Smooth muscle cell (in vitro differentiated cells): ENCODE measurements around the gene ANGPTL8. TPM values are rescaled to one million over a fixed set of nuclear protein-coding genes. Genes with fewer than 3 reads are reported as not detected.

Source experiments
- DNase-seq: peaks from one replicate; lab custom pipeline; 2025; ENCODE audit not compliant: unreplicated experiment; lab: John Stamatoyannopoulos, UW
- H2AFZ ChIP-seq: fragments of 200-600 bp; sonication (generic); 2 replicates; pipeline ENCODE4 v1.6.0; 2016; ENCODE audit warnings: antibody characterized with exemption, low read depth, mild to moderate bottlenecking
- H3F3A ChIP-seq: fragments of 200-600 bp; sonication (generic); 2 replicates; pipeline ENCODE4 v1.6.0; 2017; ENCODE audit warnings: antibody characterized with exemption, low read depth
- H3K27ac ChIP-seq: fragments of 200-600 bp; sonication (generic); 2 replicates; pipeline ENCODE4 v1.5.1; 2016; ENCODE audit warnings: low read depth, mild to moderate bottlenecking
- H3K27me3 ChIP-seq: fragments of 200-600 bp; sonication (generic); 2 replicates; pipeline ENCODE4 v1.6.1; 2016; ENCODE audit warnings: low read depth, mild to moderate bottlenecking
- H3K36me3 ChIP-seq: fragments of 200-600 bp; sonication (generic); 2 replicates; pipeline ENCODE4 v1.5.1; 2016; ENCODE audit warnings: low read depth
- H3K4me1 ChIP-seq: fragments of 200-600 bp; sonication (generic); 2 replicates; pipeline ENCODE4 v1.5.1; 2016; ENCODE audit warnings: low read depth
- H3K4me2 ChIP-seq: fragments of 200-600 bp; sonication (generic); 2 replicates; pipeline ENCODE4 v1.6.0; 2016; ENCODE audit warnings: mild to moderate bottlenecking
- H3K4me3 ChIP-seq: fragments of 200-600 bp; sonication (generic); 2 replicates; pipeline ENCODE4 v1.5.1; 2016; ENCODE audit warnings: mild to moderate bottlenecking
- H3K79me2 ChIP-seq: fragments of 200-600 bp; sonication (generic); 2 replicates; pipeline ENCODE4 v1.6.0; 2016; ENCODE audit warnings: low read depth, mild to moderate bottlenecking
- H3K9ac ChIP-seq: fragments of 200-600 bp; sonication (generic); 2 replicates; pipeline ENCODE4 v1.6.0; 2016; ENCODE audit warnings: low read depth
- H3K9me3 ChIP-seq: fragments of 200-600 bp; sonication (generic); replicated peaks from 2 replicates; pipeline ENCODE4 v1.5.1; 2016; ENCODE audit warnings: low read depth
- H4K20me1 ChIP-seq: fragments of 200-600 bp; sonication (generic); 2 replicates; pipeline ENCODE4 v1.6.0; 2016; ENCODE audit warnings: low read depth
- WGBS: methylation state at CpG from one replicate; pipeline ENCODE4 v1.1.7; 2016; ENCODE audit warnings: low lambda C conversion rate; 5-methylcytosine and 5-hydroxymethylcytosine counted together
- polyA plus RNA-seq: library from polyadenylated mRNA; unstranded; fragments of >200 nt; fragmentation: Nextera tagmentation; extraction: Ambion mirVana; gene quantifications from 2 replicates; pipeline ENCODE4 v1.2.1, GENCODE V29; 2016
- total RNA-seq: library from RNA; depleted of rRNA; stranded (reverse); fragments of >200 nt; gene quantifications from 2 replicates; pipeline ENCODE4 v1.2.3, GENCODE V29; 2014
- TF ChIP-seq, protein P1 (sequence below): fragments of 200-600 bp; sonication (generic); IDR thresholded peaks from 2 replicates; pipeline ENCODE4 v1.5.1; 2017; ENCODE audit warnings: borderline replicate concordance, mild to moderate bottlenecking, antibody characterized with exemption; ENCODE audit not compliant: insufficient read depth, poor library complexity, severe bottlenecking

Gene ANGPTL8
- total and polyA plus RNA-seq, 2 experiments from 2014 or later = 0.54 to 0.80 TPM

DNA sequence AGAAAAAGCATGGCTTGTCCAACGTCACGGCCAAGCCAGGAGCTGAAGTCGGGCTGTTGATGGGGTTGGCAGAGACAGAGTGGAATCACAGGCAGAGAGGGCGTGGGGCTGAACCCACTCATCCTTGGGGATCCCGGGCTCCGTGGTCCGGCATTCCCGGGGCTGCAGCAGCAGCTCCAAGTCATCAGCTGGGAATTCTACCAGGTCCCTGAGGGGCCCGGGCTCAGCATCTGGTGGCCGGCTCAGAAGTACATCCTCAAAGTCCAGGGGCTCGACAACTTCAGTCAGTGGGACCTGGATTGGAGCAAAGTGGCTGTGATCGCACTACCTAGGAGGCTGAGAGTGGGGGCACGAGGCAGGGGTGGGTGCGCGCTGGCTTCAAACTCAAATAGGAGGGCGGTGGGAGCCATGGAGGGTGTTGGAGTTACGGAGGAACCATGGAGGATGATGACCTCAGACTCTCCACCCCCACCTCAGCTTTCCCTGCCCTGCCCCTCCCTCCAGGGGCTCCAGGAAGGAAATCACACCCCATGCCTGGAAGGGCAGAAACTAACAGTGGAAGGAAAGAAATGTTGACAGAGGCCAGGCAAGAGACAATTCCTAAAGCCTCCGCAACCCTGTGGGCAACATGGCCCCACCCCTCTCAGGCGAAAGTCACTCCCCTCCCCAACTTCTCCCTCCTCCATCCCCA is 13.4 kb downstream of the ANGPTL8 start:
- Histone ChIP-seq H3K27me3 (no peaks in the 10 kb centered on the region), H3K9ac (no peak overlapping the region), H3K27ac (no peak overlapping the region), H3K4me1 (no peaks in the 10 kb centered on the region), H4K20me1 (no peaks in the 10 kb centered on the region), H3K36me3 (no peaks in the 10 kb centered on the region), H2AFZ (no peak overlapping the region), H3K9me3 (no peaks in the 10 kb centered on the region), H3K4me2 (no peak overlapping the region), H3K79me2 (no peaks in the 10 kb centered on the region), H3K4me3 (no peak overlapping the region), H3F3A (no peaks in the 10 kb centered on the region)
- 95% methylated on average over 16 of the region's 19 CpGs for WGBS
- TF ChIP-seq, protein P1, sequence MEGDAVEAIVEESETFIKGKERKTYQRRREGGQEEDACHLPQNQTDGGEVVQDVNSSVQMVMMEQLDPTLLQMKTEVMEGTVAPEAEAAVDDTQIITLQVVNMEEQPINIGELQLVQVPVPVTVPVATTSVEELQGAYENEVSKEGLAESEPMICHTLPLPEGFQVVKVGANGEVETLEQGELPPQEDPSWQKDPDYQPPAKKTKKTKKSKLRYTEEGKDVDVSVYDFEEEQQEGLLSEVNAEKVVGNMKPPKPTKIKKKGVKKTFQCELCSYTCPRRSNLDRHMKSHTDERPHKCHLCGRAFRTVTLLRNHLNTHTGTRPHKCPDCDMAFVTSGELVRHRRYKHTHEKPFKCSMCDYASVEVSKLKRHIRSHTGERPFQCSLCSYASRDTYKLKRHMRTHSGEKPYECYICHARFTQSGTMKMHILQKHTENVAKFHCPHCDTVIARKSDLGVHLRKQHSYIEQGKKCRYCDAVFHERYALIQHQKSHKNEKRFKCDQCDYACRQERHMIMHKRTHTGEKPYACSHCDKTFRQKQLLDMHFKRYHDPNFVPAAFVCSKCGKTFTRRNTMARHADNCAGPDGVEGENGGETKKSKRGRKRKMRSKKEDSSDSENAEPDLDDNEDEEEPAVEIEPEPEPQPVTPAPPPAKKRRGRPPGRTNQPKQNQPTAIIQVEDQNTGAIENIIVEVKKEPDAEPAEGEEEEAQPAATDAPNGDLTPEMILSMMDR = no peak
- DNase-seq = no peak

DNA sequence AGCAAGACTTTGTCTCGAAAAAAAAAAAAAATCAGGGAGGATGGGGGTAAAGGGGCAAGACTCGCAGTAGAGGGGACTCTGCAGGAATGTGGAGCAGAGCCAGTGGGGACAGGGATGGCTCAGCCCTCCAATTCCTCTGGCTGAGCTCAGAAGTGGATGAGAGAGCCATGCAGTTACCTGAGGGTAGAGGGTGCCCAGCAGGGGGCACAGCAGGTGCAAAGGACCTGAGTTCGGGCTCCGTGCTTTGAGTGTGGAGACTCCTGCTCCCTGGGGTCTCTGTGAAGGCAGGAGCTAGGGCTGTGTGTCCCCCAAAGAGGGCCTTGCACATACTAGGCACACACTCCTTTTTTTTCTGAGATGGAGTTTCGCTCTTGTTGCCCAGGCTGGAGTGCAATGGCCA is 15.2 kb downstream of the ANGPTL8 start:
- TF ChIP-seq, protein P1 = no peak
- DNase-seq = no peak
- Histone ChIP-seq H3K4me1 (no peaks in the 10 kb centered on the region), H3F3A (no peaks in the 10 kb centered on the region), H4K20me1 (no peaks in the 10 kb centered on the region), H3K36me3 (no peaks in the 10 kb centered on the region), H3K4me3 (no peak overlapping the region), H3K9ac (no peak overlapping the region), H2AFZ (no peak overlapping the region), H3K4me2 (no peak overlapping the region), H3K79me2 (no peaks in the 10 kb centered on the region), H3K9me3 (no peaks in the 10 kb centered on the region), H3K27ac (no peak overlapping the region), H3K27me3 (no peaks in the 10 kb centered on the region)
- 95% methylated on average over 5 of the region's 5 CpGs for WGBS

DNA sequence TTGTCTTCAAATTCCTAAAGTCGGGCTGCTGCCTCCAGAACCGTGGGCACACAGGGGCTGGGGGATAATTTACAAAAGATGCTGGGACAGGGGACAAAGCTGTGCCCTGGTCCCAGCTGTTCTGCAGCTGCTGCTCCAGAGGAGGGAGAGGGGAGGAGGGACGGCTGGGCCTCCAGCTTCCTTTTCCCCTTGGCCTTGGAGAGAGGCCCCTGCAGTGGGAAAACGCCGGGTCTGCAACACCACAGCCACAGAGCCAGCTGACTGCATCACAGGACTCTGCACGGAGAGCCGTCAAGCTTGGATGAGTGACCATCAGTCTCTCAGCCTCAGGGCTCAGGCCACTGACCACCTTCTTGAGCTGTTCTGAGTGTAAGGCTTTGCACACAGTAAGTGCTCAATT is 16.8 kb downstream of the ANGPTL8 start:
- Histone ChIP-seq H3K4me1 (no peaks in the 10 kb centered on the region), H3K4me3 (no peak overlapping the region), H2AFZ (no peak overlapping the region), H3F3A (no peaks in the 10 kb centered on the region), H3K9ac (no peak overlapping the region), H3K36me3 (no peaks in the 10 kb centered on the region), H3K79me2 (peaks cover 4% of the 10 kb centered on the region), H3K4me2 (no peak overlapping the region), H3K9me3 (no peaks in the 10 kb centered on the region), H3K27me3 (no peaks in the 10 kb centered on the region), H4K20me1 (no peaks in the 10 kb centered on the region), H3K27ac (no peak overlapping the region)
- DNase-seq = no peak
- TF ChIP-seq, protein P1 = no peak
- 36% methylated on average over 7 of the region's 7 CpGs for WGBS

DNA sequence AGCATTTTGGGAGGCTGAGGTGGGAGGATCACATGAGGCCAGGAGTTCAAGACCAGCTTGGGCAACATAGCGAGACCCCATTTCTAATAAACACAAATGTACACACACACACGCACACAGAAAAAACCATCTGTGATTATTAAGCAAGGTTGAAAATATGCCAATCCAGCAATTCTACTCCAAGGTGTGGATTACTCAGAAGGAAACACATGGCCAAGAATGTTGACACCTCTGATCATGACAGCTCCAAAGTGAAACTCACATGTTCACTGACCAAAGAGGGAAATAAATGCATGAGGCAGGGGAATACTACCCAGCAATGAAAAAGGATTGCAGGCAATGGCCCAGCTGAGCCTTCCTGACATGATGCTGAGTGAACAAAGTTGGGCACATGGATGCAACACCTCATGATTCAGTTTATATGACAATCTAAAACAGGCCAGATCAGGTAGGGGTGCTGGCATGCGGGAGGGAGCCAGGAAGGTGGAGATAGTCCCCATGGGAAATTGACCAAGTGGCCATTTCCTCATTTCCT is 18.5 kb downstream of the ANGPTL8 start:
- no peak overlapping the region for H3K9ac ChIP-seq
- no peaks in the 10 kb centered on the region for H3K4me1 ChIP-seq
- peaks cover 10% of the 10 kb centered on the region for H3K79me2 ChIP-seq
- H4K20me1 ChIP-seq = no peaks in the 10 kb centered on the region
- TF ChIP-seq, protein P1 = no peak
- no peak overlapping the region for H3K4me2 ChIP-seq
- H3K27ac ChIP-seq = no peak overlapping the region
- WGBS = 100% methylated on average over 3 of the region's 3 CpGs
- H3K27me3 ChIP-seq = no peaks in the 10 kb centered on the region
- H2AFZ ChIP-seq = no peak overlapping the region
- no peak for DNase-seq
- no peak overlapping the region for H3K4me3 ChIP-seq
- no peaks in the 10 kb centered on the region for H3F3A ChIP-seq
- no peaks in the 10 kb centered on the region for H3K36me3 ChIP-seq
- H3K9me3 ChIP-seq = no peaks in the 10 kb centered on the region
